ENCODE results near the gene MTG2. TPM values are rescaled to one million over a fixed set of nuclear protein-coding genes. Genes with fewer than 3 reads are reported as not detected.

Gene MTG2
- total and polyA plus RNA-seq, 10 of the 15 experiments (the other 5 are each of a cell fraction or from before 2014, with no cell fraction given) = 6.2 to 52.4 (median 34.3) TPM

GRCh38 chr20:62243906-62244515 is 61.2 kb downstream of the MTG2 start:
- Histone ChIP-seq H2AFZ (ENCODE audit: control insufficient read depth, low read depth, low read length) (no peak overlapping the region), H3K9me3 (replicated peaks; ENCODE audit: control insufficient read depth, insufficient read depth, low read length) (no peaks in the 10 kb centered on the region), H3K36me3 (ENCODE audit: control insufficient read depth in 2 of 2, insufficient read depth in 2 of 2, low read length in 1 of 2) (no peaks in the 10 kb centered on the region; a peak in 2 of 4 replicates), H3K27me3 (replicated peaks in 1 of 2; ENCODE audit: control insufficient read depth in 2 of 2, insufficient read depth in 2 of 2, low read length in 1 of 2) (no peaks in the 10 kb centered on the region), H3K9ac (ENCODE audit: control insufficient read depth, insufficient read depth, low read length) (no peak overlapping the region), H3K4me3 (no peak overlapping the region), H3K4me1 (ENCODE audit: control insufficient read depth, insufficient read depth, low read length) (peaks cover 8% of the 10 kb centered on the region), H3K79me2 (ENCODE audit: control insufficient read depth, insufficient read depth, low read length) (peaks cover 14% of the 10 kb centered on the region), H3K4me2 (ENCODE audit: control insufficient read depth, insufficient read depth) (no peak overlapping the region), H3K27ac (ENCODE audit: control insufficient read depth, insufficient read depth) (no peak overlapping the region), H4K20me1 (ENCODE audit: control insufficient read depth, insufficient read depth) (no peaks in the 10 kb centered on the region; the same call in 1 of the 2 replicates)
- CTCF ChIA-PET = no interaction called here
- in situ Hi-C loops (cut with MboI) = no loop called here
- BruUV-seq (replicated peaks) = no TSS peak
- TF ChIP-seq ETV6 (conservative IDR thresholded peaks at IDR 0.05 in 1 of 2, IDR thresholded peaks at IDR 0.05 in 1 of 2; ENCODE audit: borderline replicate concordance in 1 of 2, low read depth in 1 of 2) (no peak), E2F8 (IDR thresholded peaks at IDR 0.05; ENCODE audit: low read depth, partially characterized antibody) (no peak), NFYB (IDR thresholded peaks at IDR 0.05; ENCODE audit: insufficient read depth, low read depth, low read length) (no peak), CREM (IDR thresholded peaks at IDR 0.05; ENCODE audit: low read depth) (no peak), HDGF (IDR thresholded peaks at IDR 0.05) (no peak), TAF1 (IDR thresholded peaks at IDR 0.05; ENCODE audit: borderline replicate concordance, low read depth, low read length) (no peak), SIX5 (IDR thresholded peaks at IDR 0.05; ENCODE audit: low read depth, low read length, severe bottlenecking) (no peak), BMI1 (IDR thresholded peaks at IDR 0.05; ENCODE audit: borderline replicate concordance) (no peak), BHLHE40 (IDR thresholded peaks at IDR 0.05; ENCODE audit: borderline replicate concordance in 1 of 2, low read depth in 2 of 2, low read length in 1 of 2) (no peak), SPI1 (IDR thresholded peaks at IDR 0.05; ENCODE audit: borderline replicate concordance, insufficient read depth, low read depth, low read length) (no peak)
- TF ChIP-seq, protein P1, sequence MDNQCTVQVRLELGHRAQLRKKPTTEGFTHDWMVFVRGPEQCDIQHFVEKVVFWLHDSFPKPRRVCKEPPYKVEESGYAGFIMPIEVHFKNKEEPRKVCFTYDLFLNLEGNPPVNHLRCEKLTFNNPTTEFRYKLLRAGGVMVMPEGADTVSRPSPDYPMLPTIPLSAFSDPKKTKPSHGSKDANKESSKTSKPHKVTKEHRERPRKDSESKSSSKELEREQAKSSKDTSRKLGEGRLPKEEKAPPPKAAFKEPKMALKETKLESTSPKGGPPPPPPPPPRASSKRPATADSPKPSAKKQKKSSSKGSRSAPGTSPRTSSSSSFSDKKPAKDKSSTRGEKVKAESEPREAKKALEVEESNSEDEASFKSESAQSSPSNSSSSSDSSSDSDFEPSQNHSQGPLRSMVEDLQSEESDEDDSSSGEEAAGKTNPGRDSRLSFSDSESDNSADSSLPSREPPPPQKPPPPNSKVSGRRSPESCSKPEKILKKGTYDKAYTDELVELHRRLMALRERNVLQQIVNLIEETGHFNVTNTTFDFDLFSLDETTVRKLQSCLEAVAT (IDR thresholded peaks at IDR 0.05) = no peak
- TF ChIP-seq, protein P2, sequence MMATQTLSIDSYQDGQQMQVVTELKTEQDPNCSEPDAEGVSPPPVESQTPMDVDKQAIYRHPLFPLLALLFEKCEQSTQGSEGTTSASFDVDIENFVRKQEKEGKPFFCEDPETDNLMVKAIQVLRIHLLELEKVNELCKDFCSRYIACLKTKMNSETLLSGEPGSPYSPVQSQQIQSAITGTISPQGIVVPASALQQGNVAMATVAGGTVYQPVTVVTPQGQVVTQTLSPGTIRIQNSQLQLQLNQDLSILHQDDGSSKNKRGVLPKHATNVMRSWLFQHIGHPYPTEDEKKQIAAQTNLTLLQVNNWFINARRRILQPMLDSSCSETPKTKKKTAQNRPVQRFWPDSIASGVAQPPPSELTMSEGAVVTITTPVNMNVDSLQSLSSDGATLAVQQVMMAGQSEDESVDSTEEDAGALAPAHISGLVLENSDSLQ (IDR thresholded peaks at IDR 0.05) = no peak
- no peak for ATAC-seq
- no peak for DNase-seq (ENCODE audit: low read depth, low spot score)
- 91% methylated on average over 21 of the region's 21 CpGs for WGBS (ENCODE audit: insufficient coverage, insufficient replicate concordance, low lambda C conversion rate, missing lambda C conversion rate)
- SMC1A ChIA-PET (ENCODE audit: uncharacterized antibody, unreplicated experiment) = no interaction called here
- intact Hi-C loops (cut with micrococcal nuclease; ENCODE audit: unreplicated experiment) = no loop called here
- POLR2A ChIA-PET = no interaction called here
- no peak for FAIRE-seq
- RAD21 ChIA-PET (ENCODE audit: unreplicated experiment) = no interaction called here

All from GM12878 (cell line).